Measurements from ENCODE around the gene MED27.

DNA sequence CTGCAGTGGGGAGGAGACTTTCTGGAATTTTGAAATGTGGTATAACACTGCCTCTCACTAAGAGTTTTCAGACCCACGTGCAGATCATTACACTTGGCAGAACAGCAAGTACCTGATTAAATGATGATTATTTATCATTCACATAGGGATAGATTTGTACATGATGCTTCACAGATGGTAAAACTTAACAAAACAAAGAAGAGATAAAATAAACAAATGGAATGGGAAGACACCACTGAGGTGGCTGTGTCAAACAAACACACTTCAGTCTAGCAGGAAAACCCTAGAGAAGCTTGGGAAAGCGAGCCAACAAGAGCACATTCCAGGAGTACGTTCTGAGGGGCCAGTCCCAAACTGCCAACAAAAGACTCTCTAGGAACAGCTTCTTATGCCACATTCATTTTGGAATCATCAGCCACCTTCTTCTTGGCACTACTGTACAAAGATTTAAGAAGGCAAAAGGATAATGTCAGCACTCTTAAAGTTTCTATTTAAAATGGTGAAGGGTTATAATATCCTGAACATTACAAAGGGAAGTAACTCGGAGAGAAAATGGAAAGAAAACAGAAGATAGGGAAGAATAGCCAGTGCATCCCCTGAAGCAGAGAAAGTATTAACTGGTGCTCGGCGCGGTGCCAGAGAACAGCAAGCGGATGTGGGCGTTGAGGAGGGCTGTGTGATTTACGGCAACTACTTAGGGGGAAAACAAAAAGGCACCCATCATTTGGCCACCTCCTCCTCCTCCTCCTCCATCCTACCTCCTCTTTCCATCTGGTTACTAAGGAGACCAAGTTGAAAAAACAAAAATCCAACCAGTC is 1.6 kb downstream of the MED27 start:
- TF ChIP-seq POLR2A (IDR thresholded peaks at IDR 0.05; ENCODE audit: extremely low read depth, insufficient read length) = no peak
- TF ChIP-seq, protein P1, sequence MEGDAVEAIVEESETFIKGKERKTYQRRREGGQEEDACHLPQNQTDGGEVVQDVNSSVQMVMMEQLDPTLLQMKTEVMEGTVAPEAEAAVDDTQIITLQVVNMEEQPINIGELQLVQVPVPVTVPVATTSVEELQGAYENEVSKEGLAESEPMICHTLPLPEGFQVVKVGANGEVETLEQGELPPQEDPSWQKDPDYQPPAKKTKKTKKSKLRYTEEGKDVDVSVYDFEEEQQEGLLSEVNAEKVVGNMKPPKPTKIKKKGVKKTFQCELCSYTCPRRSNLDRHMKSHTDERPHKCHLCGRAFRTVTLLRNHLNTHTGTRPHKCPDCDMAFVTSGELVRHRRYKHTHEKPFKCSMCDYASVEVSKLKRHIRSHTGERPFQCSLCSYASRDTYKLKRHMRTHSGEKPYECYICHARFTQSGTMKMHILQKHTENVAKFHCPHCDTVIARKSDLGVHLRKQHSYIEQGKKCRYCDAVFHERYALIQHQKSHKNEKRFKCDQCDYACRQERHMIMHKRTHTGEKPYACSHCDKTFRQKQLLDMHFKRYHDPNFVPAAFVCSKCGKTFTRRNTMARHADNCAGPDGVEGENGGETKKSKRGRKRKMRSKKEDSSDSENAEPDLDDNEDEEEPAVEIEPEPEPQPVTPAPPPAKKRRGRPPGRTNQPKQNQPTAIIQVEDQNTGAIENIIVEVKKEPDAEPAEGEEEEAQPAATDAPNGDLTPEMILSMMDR (IDR thresholded peaks at IDR 0.05; ENCODE audit: low read depth, low read length) = no peak
